GM12878 (cell line): Measurements from ENCODE around the gene SVIL. TPM values are rescaled to one million over a fixed set of nuclear protein-coding genes. Genes with fewer than 3 reads are reported as not detected.

Experiments
- ATAC-seq: fragments of 200-7000 bp; cut with Tn5 transposase; 3 replicates; pipeline ENCODE4 v1.9.1; 2020; ENCODE audit warnings: mild to moderate bottlenecking, moderate library complexity
- BruUV-seq: library from RNA; stranded (reverse); fragments of 400-500 nt; replicated peaks from 2 replicates; lab custom pipeline; 2021; lab: Mats Ljungman, UMichigan
- CTCF ChIA-PET: fragments of 300-600 bp; sonication (Branson Sonifier 250); formaldehyde crosslinking; extraction: SDS; loops from one replicate; lab custom pipeline; 2021; ENCODE audit warnings: inconsistent platforms; lab: Yijun Ruan, JAX
- POLR2A ChIA-PET: fragments of 350-600 bp; formaldehyde crosslinking; extraction: SDS; loops from one replicate; lab custom pipeline; 2021; ENCODE audit warnings: inconsistent platforms; lab: Charles Lee
- RAD21 ChIA-PET: fragments of 300-600 bp; sonication (Branson Sonifier 250); formaldehyde crosslinking; loops from one replicate; lab custom pipeline; 2023; ENCODE audit warnings: antibody characterized with exemption; ENCODE audit not compliant: unreplicated experiment; lab: Charles Lee
- SMC1A ChIA-PET: fragments of 300-600 bp; sonication (Branson Sonifier 250); formaldehyde crosslinking; loops from one replicate; lab custom pipeline; 2023; ENCODE audit not compliant: unreplicated experiment, uncharacterized antibody; lab: Charles Lee
- DNase-seq: peaks from one replicate; pipeline ENCODE4 v3.0.0-alpha.2; 2011; ENCODE audit warnings: low read depth, low spot score
- FAIRE-seq: peaks from 3 replicates; lab custom pipeline; 2011; peaks lifted over from hg19 to GRCh38; lab: Jason Lieb, UNC
- H2AFZ ChIP-seq: 2 replicates; pipeline ENCODE4 v1.6.0; 2011; ENCODE audit warnings: low read depth, low read length, control low read depth; ENCODE audit not compliant: control insufficient read depth
- H3K27ac ChIP-seq: 2 replicates; pipeline ENCODE4 v1.5.1; 2011; ENCODE audit warnings: control low read depth; ENCODE audit not compliant: control insufficient read depth, insufficient read depth
- H3K27me3 ChIP-seq, 2 experiments: replicated peaks in 1 of 2; 2 replicates each; pipeline versions ENCODE4 v1.6.0 to v1.6.1; 2011; ENCODE audit warnings: low read length in 1 of 2; ENCODE audit not compliant: control insufficient read depth in 2 of 2, insufficient read depth in 2 of 2
- H3K36me3 ChIP-seq, 2 experiments: 2 replicates each; pipeline ENCODE4 v1.5.1; 2011; ENCODE audit warnings: low read length in 1 of 2; ENCODE audit not compliant: control insufficient read depth in 2 of 2, insufficient read depth in 2 of 2
- H3K4me1 ChIP-seq: 2 replicates; pipeline ENCODE4 v1.6.1; 2011; ENCODE audit warnings: mild to moderate bottlenecking, low read length, moderate library complexity, mixed read lengths; ENCODE audit not compliant: control insufficient read depth, insufficient read depth
- H3K4me2 ChIP-seq: 2 replicates; pipeline ENCODE4 v1.6.0; 2011; ENCODE audit warnings: control low read depth; ENCODE audit not compliant: control insufficient read depth, insufficient read depth
- H3K4me3 ChIP-seq: fragments of 200-600 bp; sonication (generic); 2 replicates; pipeline ENCODE4 v1.5.1; 2016
- H3K79me2 ChIP-seq: 2 replicates; pipeline ENCODE4 v1.6.0; 2011; ENCODE audit warnings: low read length; ENCODE audit not compliant: control insufficient read depth, insufficient read depth
- H3K9ac ChIP-seq: 2 replicates; pipeline ENCODE4 v1.8.0; 2011; ENCODE audit warnings: low read length, control low read depth, mixed read lengths; ENCODE audit not compliant: control insufficient read depth, insufficient read depth
- H3K9me3 ChIP-seq: replicated peaks from 3 replicates; pipeline ENCODE4 v1.5.1; 2011; ENCODE audit warnings: mild to moderate bottlenecking, low read length; ENCODE audit not compliant: control insufficient read depth, insufficient read depth
- H4K20me1 ChIP-seq: 2 replicates; pipeline ENCODE4 v1.6.0; 2011; ENCODE audit not compliant: control insufficient read depth, insufficient read depth
- CBFB ChIP-seq: IDR thresholded peaks from 2 replicates; pipeline ENCODE4 v1.6.1; 2016; ENCODE audit warnings: antibody characterized with exemption, low read depth
- DPF2 ChIP-seq: fragments of 450-650 bp; IDR thresholded peaks from 2 replicates; pipeline ENCODE4 v1.6.1; 2017; ENCODE audit warnings: mild to moderate bottlenecking
- EED ChIP-seq: sonication (generic); IDR thresholded peaks from 2 replicates; pipeline ENCODE4 v1.6.1; 2016; ENCODE audit warnings: antibody characterized with exemption, low read depth
- MAX ChIP-seq: IDR thresholded peaks from 2 replicates; pipeline ENCODE4 v1.6.1; 2012; ENCODE audit warnings: low read depth, low read length, improper control_type of control experiment
- MEF2B ChIP-seq: fragments of 450-650 bp; IDR thresholded peaks from 2 replicates; pipeline ENCODE4 v1.6.1; 2018; ENCODE audit warnings: mild to moderate bottlenecking, moderate library complexity; ENCODE audit not compliant: partially characterized antibody, poor library complexity, severe bottlenecking
- SUPT20H ChIP-seq: IDR thresholded peaks from 2 replicates; pipeline ENCODE4 v1.6.1; 2011; ENCODE audit warnings: low read depth, mild to moderate bottlenecking, low read length, moderate library complexity, borderline replicate concordance; ENCODE audit not compliant: control insufficient read depth
- SUZ12 ChIP-seq: fragments of 200-600 bp; sonication (generic); IDR thresholded peaks from one replicate; pipeline ENCODE4 v1.6.1; 2018; ENCODE audit warnings: antibody characterized with exemption, mild to moderate bottlenecking; ENCODE audit not compliant: unreplicated experiment
- WRNIP1 ChIP-seq: IDR thresholded peaks from 2 replicates; pipeline ENCODE4 v1.6.1; 2011; ENCODE audit warnings: low read depth, low read length, improper control_type of control experiment, borderline replicate concordance
- YBX1 ChIP-seq: fragments of 450-650 bp; IDR thresholded peaks from 2 replicates; pipeline ENCODE4 v1.6.1; 2016; ENCODE audit warnings: antibody characterized with exemption
- YY1 ChIP-seq: IDR thresholded peaks from 2 replicates; pipeline ENCODE4 v1.6.1; 2011; ENCODE audit warnings: low read depth, mild to moderate bottlenecking, low read length
- ZZZ3 ChIP-seq: IDR thresholded peaks from 2 replicates; pipeline ENCODE4 v1.6.1; 2011; ENCODE audit warnings: low read depth; ENCODE audit not compliant: control insufficient read depth, insufficient read length
- WGBS: methylation state at CpG from one replicate; pipeline ENCODE4 v1.1.6; 2016; ENCODE audit warnings: low lambda C conversion rate; ENCODE audit not compliant: insufficient replicate concordance, insufficient coverage; ENCODE audit errors: missing lambda C conversion rate; 5-methylcytosine and 5-hydroxymethylcytosine counted together
- in situ Hi-C: fragments of 300-500 bp; cut with MboI; formaldehyde crosslinking; loops from 9 replicates; pipeline ENCODE4 v1.14.3; 2018; ENCODE audit warnings: mixed read lengths
- intact Hi-C: fragments of 100-400 bp; cut with micrococcal nuclease; formaldehyde crosslinking; loops from one replicate; pipeline ENCODE4 v1.14.2; 2022; ENCODE audit not compliant: unreplicated experiment
- polyA plus RNA-seq, 11 experiments: library from polyadenylated mRNA; depleted of rRNA in 4 of 11; unstranded in 6 of 11; stranded (reverse) in 5 of 11; fragments of >200 nt; fragmentation: Nextera tagmentation in 4 of 11; fragmentation: Illumina TruSeq in 1 of 11; extraction: Ambion mirVana in 4 of 11; extraction: Trizol in 1 of 11; gene quantifications; 1 replicate in 1 of 11; 2 replicates in 10 of 11; pipeline versions ENCODE4 v1.2.1 to v1.2.3, GENCODE V29; 2011 to 2016; ENCODE audit warnings: inconsistent platforms in 2 of 11, missing spikeins in 2 of 11, low read depth in 1 of 11
- total RNA-seq, 4 experiments: library from RNA; depleted of rRNA in 3 of 4; stranded (reverse); fragments of >200 nt in 3 of 4; fragmentation: Illumina TruSeq in 1 of 4; extraction: Trizol in 1 of 4; gene quantifications; 2 replicates each; pipeline versions ENCODE4 v1.2.1 to v1.2.3, GENCODE V29; 2013 to 2021
- TF ChIP-seq, protein P1 (sequence below): fragments of 150-350 bp; IDR thresholded peaks from 2 replicates; pipeline ENCODE4 v1.6.1; 2014; ENCODE audit warnings: mild to moderate bottlenecking, low read depth, low read length
- TF ChIP-seq, protein P2 (sequence below): fragments of 450-650 bp; IDR thresholded peaks from 2 replicates; pipeline ENCODE4 v1.6.1; 2016; ENCODE audit warnings: mild to moderate bottlenecking, moderate library complexity, borderline replicate concordance
- TF ChIP-seq, protein P3 (sequence below): IDR thresholded peaks from 2 replicates; pipeline ENCODE4 v1.6.1; 2012; ENCODE audit warnings: low read depth, low read length, improper control_type of control experiment

SVIL gene
- total and polyA plus RNA-seq, 10 of the 15 experiments (the other 5 are each of a cell fraction or from before 2014, with no cell fraction given): 0.22 to 1.9 (median 0.87) TPM

GRCh38 chr10:29455095-29455494, 179.7 kb downstream of the SVIL start (continued):
- no peak for TF ChIP-seq MEF2B
- TF ChIP-seq YY1: no peak
- TF ChIP-seq YBX1: no peak
- TF ChIP-seq SUPT20H: no peak
- no peak for TF ChIP-seq MAX
- no peak for TF ChIP-seq CBFB

DNA sequence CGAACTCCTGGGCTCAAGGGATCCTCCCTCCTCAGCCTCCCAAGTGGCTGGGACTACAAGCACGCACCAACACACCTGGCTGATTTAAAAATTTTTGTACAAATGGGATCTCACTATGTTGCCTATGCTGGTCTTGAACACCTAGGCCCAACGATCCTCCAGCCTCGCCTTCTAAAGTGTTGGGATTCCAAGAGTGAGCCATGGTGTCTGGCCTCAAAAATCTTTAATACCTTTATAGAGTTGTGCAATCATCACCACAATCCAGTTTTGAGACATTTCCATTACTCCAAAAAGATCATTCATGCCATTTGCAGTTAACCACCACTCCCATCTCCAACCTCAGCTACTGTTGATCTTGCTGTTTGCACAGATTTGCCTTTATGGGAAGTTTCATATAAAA, 180.5 kb downstream of the SVIL start:
- ChIA-PET CTCF (no interaction called here), POLR2A (no interaction called here), SMC1A (no interaction called here), RAD21 (no interaction called here)
- ATAC-seq (no peak), FAIRE-seq (no peak), DNase-seq (no peak)
- no peak overlapping the region for H3K4me2 ChIP-seq
- no peak overlapping the region for H3K4me3 ChIP-seq
- H3K27ac ChIP-seq: no peak overlapping the region
- no peaks in the 10 kb centered on the region for H3K9me3 ChIP-seq
- H3K79me2 ChIP-seq: no peaks in the 10 kb centered on the region
- no peaks in the 10 kb centered on the region for H3K36me3 ChIP-seq
- no peak overlapping the region for H3K9ac ChIP-seq
- no peaks in the 10 kb centered on the region for H3K27me3 ChIP-seq
- no peak overlapping the region for H2AFZ ChIP-seq
- H3K4me1 ChIP-seq: no peaks in the 10 kb centered on the region
- BruUV-seq: no TSS peak
- intact Hi-C loops (no loop called here), in situ Hi-C loops (no loop called here)
- 85% methylated on average over 4 of the region's 4 CpGs for WGBS
- H4K20me1 ChIP-seq: no peaks in the 10 kb centered on the region
- TF ChIP-seq SUZ12 (no peak), WRNIP1 (no peak), ZZZ3 (no peak), EED (no peak), DPF2 (no peak)
- TF ChIP-seq, protein P1, sequence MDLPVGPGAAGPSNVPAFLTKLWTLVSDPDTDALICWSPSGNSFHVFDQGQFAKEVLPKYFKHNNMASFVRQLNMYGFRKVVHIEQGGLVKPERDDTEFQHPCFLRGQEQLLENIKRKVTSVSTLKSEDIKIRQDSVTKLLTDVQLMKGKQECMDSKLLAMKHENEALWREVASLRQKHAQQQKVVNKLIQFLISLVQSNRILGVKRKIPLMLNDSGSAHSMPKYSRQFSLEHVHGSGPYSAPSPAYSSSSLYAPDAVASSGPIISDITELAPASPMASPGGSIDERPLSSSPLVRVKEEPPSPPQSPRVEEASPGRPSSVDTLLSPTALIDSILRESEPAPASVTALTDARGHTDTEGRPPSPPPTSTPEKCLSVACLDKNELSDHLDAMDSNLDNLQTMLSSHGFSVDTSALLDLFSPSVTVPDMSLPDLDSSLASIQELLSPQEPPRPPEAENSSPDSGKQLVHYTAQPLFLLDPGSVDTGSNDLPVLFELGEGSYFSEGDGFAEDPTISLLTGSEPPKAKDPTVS: no peak
- TF ChIP-seq, protein P2, sequence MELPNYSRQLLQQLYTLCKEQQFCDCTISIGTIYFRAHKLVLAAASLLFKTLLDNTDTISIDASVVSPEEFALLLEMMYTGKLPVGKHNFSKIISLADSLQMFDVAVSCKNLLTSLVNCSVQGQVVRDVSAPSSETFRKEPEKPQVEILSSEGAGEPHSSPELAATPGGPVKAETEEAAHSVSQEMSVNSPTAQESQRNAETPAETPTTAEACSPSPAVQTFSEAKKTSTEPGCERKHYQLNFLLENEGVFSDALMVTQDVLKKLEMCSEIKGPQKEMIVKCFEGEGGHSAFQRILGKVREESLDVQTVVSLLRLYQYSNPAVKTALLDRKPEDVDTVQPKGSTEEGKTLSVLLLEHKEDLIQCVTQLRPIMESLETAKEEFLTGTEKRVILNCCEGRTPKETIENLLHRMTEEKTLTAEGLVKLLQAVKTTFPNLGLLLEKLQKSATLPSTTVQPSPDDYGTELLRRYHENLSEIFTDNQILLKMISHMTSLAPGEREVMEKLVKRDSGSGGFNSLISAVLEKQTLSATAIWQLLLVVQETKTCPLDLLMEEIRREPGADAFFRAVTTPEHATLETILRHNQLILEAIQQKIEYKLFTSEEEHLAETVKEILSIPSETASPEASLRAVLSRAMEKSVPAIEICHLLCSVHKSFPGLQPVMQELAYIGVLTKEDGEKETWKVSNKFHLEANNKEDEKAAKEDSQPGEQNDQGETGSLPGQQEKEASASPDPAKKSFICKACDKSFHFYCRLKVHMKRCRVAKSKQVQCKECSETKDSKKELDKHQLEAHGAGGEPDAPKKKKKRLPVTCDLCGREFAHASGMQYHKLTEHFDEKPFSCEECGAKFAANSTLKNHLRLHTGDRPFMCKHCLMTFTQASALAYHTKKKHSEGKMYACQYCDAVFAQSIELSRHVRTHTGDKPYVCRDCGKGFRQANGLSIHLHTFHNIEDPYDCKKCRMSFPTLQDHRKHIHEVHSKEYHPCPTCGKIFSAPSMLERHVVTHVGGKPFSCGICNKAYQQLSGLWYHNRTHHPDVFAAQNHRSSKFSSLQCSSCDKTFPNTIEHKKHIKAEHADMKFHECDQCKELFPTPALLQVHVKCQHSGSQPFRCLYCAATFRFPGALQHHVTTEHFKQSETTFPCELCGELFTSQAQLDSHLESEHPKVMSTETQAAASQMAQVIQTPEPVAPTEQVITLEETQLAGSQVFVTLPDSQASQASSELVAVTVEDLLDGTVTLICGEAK: no peak
- TF ChIP-seq, protein P3, sequence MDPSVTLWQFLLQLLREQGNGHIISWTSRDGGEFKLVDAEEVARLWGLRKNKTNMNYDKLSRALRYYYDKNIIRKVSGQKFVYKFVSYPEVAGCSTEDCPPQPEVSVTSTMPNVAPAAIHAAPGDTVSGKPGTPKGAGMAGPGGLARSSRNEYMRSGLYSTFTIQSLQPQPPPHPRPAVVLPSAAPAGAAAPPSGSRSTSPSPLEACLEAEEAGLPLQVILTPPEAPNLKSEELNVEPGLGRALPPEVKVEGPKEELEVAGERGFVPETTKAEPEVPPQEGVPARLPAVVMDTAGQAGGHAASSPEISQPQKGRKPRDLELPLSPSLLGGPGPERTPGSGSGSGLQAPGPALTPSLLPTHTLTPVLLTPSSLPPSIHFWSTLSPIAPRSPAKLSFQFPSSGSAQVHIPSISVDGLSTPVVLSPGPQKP: no peak
